Endometrial microvascular endothelial cells (primary cell): ENCODE measurements around the gene PHF20. TPM values are rescaled to one million over a fixed set of nuclear protein-coding genes. Genes with fewer than 3 reads are reported as not detected.
"Not testable (repeated sequence)": the region's sequence is repeated elsewhere in the genome, so short reads cannot be mapped to it uniquely, and the experiment has no call there.

Experiments used
- in situ Hi-C: cut with HindIII; loops from 2 replicates; pipeline ENCODE4 v1.10.0; 2017; ENCODE audit warnings: low sequenced_read_pairs, low pct_unique_long_range_greater_than_20kb; ENCODE audit errors: inconsistent ontology term
- total RNA-seq: library from RNA; depleted of rRNA; stranded (reverse); fragments of >200 nt; gene quantifications from one replicate; pipeline ENCODE4 v1.2.3, GENCODE V29; 2015; ENCODE audit errors: inconsistent ontology term

PHF20 gene
- total RNA-seq, result 29.5 TPM

DNA sequence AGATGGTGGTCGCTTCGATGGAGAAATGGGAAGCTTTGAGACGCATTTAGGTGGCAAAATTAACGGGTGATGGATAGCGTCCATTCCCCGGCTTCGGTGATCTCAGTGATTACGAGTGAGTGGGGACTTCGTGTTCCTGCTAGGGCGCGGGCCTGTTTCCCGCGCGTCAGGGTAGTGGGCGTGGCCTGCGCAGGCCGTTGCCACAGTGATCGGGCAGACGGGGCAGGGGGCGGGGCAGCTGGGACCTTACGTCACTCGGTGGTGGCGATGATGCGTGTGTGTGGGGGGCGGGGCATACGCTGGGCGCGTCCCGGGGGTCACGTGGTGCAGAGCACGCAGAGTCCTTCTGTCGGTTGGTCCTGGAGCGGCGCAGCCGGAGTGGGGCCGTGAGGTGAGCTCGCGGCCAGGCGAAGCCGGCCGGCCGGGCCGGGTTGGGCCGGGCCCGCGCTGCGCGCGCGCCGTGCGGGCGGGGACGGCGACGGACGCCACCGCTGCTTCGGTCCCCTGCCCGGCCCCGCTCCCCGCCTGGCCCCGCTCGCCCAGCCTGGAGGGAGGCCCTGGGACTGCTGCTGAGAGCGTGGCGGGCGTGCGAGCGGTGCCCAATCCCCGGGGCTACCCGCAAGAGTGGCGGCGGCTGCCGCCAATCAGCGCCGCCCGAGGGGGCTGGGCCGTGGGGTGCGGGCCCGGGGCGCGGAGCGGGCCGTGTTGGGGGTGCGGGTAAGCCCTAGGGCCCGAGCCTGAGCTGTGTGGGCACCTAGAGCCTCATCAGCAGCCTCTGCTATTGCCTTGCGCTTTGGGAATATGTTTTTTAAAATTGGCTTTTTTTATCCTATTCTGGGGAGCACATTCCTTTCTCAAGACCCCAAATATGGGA, at the start of gene PHF20:
Gene PHF20, plus strand, starts transcription at position 327 of the 874 bp plus-strand sequence. CDS start 29,508 bp downstream, outside the sequence.
- in situ Hi-C loops, result no loop called here

DNA sequence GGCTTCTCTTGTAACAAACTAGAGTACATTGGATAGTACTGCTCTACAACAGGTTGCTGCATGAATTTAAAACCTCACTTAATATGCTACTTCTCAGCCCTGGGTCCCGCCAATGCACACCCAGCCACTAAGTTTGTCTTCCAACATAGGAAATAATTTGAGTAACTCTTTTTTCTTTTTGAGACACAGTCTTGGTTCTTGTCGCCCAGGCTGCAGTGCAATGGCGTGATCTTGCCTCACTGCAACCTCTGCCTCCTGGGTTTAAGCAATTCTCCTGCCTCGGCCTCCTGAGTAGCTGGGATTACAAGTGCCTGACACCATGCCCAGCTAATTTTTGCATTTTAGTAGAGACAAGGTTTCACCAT, 48.6 kb upstream of the PHF20 start:
- in situ Hi-C loops, result not testable (repeated sequence)

DNA sequence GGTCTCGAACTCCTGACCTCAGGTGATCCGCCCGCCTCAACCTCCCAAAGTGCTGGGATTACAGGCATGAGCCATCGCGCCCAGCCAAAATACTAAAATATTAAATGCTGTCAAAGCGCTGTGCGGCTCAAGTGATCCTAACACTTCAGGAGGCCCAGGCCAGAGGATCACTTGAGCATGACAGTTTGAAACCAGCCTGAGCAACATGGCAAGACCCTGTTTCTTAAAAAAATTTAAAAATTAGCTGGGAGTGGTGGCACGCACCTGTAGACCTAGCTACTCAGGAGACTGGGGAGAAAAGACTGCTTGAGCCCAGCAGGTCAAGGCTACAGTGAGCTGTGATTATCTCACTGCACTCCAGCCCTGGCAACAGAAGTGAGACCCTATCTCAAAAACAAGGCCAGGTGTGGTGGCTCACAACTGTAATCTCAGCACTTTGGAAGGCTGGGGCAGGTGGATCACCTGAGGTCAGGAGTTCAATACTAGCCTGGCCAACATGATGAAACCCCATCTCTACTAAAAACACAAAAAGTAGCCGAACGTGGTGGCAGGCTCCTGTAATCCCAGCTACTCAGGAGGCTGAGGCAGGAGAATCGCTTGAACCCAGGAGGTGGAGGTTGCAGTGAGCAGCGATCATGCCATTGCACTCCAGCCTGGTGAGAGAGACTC, 48.0 kb upstream of the PHF20 start:
- in situ Hi-C loops, result not testable (repeated sequence)

DNA sequence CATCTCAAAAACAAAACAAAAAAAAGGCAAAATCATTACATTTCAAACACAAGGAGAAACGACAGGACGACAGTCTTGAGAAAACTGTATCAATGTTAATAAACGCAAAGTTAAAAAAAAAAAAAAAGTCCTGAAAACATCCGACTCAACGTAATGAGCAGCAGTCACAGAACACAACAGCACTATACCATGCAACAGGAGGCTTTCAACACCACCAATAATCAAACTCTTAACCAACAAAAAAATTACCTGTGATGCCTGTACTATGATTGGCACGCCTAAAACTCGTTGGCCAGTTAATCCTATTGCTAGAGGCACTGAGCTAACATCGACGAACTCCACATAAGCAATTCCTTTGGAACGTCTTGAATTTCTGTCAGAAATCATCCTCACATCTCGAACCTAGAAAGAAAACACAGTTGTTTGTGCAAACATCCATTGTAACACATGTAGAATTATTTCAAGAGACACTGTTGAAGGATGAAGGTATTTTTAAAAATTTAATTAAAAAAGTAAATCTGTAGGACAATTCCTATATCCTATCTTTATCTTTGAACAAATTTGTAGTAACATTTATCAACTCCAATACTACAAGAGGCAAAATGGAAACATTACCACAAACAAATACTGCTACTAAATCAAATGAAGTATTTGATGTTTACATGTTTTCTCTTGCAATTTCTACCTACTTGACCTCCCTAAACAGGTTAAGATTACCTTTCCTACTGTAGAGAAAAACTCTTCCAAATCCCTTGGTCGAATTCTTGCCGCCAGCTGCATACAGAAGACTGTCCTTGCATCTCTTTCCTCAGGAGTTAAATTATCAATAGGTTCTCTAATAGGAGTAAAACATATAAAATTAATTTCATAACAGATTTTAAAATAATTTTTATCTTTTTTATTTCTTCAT, 47.2 kb upstream of the PHF20 start:
- in situ Hi-C loops, result no loop called here

DNA sequence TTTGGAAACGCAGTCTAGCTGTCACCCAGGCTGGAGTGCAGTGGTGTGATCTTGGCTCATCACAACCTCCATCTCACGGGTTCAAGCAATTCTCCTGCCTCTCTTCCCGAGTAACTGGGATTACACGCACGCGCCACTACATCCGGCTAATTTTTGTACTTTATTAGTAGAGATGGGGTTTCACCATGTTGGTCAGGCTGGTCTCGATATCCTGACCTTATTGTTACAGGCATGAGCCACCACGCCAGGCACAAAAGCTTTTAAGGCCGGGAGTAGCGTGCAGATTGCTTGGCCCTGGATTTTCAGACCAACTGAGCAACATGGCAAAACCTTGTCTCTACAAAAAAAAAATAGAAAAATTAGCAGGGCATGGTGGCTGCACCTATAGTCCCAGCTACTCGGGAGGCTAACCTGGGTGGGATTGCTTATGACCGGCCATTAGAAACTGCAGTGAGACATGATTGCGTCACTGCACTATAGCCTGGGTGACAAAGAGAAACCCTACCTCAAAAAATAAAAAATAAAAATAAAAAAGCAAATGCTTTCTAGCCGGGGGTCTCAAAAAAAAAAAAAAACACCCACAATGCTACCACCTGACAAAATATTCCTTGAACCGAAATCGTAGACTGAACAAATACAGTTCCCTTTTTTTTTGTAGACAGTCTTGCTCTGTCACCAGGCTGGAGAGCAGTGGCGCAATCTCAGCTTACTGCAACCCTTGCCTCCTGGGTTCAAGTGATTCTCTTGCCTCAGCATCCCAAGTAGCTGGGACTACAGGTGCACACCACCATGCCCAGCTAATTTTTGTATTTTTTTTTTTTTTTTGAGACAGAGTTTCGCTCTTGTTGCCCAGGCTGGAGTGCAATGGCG, 44.7 kb upstream of the PHF20 start:
- in situ Hi-C loops, result no loop called here

DNA sequence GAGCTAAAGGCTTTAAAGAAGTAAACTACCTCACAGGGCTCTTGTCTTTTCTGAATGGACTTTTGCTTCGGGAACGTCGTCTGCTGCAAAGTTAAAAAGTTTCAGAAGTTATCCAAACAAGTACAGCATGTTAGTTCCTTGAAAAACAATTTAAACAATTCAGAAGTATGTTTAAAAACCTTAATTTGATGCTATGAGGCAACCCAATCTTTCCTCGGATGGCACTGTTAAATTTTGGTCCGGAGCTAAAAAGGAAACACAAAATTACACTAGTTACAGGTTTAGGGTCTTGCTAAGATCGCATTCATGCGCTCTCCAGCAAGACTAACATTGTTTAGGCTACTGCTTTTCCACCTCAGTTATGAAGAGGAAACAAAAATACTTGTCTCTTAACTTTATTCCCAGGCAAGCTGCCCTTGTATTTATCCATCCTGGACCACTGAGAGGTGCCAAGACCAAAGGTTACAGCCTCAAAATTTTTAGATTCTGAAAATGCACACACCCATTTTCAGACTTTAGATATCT, 42.5 kb upstream of the PHF20 start:
- in situ Hi-C loops, result no loop called here

DNA sequence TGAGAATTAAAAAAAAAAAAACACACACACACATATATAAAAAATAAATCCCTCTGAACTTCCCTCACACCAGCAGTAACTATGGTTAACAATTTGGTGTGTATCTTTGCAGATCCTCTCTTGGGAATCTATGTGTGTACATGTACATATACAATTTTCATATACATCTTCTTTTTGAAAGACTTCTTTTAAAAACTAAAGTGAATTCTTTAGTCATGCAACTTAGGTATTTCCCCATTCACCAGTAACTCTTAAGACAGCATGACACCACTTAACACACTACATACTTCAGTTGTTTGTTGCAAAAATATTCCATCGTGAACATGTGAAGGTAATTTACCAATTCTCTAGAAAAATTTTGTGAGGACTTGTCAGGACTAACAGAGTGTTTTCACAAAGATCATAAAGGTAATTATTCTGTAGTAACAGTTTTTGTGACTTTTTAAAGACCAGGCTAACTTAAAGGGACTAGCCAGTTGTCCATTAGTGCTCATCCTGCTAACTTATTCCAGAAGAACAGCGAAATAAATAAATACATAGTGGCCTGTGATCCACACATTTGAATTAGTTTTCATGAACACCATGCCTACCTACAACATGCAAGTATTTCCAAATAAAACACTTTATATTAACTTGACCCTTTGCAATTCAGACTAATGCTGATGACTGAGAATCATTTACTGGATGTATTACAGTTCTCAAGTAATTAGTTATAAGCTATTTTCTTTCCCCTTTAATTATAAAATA, 41.8 kb upstream of the PHF20 start:
- in situ Hi-C loops, result loop anchor here (10.0 kb wide), 1 partner anchor 155 kb away; no protein-coding TSS in a partner anchor

DNA sequence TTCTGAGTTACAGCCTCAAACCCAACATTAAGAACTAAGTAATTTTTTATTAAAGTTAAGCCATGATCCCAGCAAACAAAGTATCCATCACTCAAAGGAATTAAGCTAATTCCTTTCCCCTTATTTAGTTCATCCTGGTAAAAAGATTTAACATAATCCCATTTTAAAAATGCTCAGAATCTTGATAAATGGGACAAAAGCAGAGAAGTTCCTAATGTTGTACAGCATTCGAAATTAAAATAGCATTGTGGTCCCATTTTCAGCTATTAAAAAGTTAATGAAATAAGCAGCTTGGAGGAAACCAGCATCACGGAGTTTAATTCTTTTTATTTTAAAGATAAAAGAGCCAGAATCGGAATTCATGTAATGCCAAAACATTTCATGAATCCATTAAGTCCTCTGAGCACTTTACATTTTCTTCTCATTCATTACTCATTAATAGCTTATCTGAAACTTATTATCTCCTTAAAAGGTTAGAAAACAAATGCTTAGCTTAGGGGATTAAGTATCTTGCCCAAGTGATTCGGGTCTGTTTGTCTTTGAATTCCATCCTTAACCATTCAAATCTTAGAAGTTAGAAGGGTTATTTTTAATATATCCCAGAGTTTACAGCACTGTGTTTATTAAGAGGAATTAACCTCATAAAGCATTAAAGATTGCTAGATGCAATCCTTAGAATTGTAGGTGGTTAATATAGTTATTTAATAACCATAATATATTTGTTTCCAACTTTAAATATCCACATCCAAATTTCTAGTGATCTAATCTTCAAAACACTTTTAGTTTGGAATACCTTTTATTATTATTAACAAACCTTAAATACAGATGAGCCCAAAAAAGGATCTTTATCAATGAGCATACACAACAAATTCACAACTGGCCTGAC, 41.0 kb upstream of the PHF20 start:
- in situ Hi-C loops, result loop anchor here (10.0 kb wide), 1 partner anchor 154 kb away; no protein-coding TSS in a partner anchor

DNA sequence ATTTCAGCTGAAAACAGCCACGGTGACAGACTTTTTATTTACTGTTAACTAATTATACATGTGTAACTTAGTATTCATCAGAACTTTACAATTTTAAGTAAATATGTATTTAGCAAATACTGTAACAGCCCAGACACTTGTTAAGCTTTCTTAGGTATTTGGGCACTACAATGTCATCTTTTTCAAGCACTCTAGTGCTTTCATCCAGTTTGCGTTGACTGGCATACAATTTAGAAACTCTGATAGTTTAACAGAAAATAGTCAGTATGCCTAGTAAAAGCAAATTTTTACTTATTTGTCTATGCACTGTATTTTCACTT, 40.4 kb upstream of the PHF20 start:
- in situ Hi-C loops, result loop anchor here (10.0 kb wide), 1 partner anchor 153 kb away; no protein-coding TSS in a partner anchor

DNA sequence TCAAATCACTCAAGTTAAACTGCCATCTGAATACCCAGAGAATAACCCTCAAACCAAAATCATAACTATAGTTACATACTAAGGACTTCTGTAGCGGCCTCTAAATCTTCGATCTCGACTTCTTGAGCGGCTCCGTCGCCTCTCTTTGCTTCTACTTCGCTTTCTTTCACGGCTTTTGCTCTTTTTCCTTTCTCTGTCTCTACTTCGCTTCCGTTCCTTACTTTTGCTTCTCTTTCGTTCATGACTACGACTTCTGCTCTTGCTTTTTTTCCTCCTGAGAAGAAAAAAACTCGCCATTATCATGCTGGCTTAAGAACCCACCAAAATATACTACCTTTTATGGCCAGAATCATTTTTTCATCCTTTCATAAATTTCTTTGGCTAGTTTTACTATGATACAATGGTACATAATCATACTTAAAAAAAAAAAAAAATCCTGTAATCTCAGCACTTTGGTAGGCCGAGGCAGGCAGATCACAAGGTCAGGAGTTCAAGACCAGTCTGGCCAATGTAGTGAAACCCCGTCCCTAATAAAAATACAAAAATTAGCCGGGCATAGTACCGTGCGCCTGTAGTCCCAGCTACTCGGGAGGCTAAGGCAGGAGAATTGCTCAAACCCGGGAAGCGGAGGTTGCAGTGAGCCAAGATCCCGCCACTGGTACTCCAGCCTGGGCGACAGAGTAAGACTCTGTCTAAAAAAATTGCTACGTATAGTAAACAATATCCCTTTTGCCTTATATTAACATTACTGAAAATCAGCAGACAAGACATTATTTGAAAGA, 39.8 kb upstream of the PHF20 start:
- in situ Hi-C loops, result loop anchor here (10.0 kb wide), 1 partner anchor 153 kb away; no protein-coding TSS in a partner anchor

DNA sequence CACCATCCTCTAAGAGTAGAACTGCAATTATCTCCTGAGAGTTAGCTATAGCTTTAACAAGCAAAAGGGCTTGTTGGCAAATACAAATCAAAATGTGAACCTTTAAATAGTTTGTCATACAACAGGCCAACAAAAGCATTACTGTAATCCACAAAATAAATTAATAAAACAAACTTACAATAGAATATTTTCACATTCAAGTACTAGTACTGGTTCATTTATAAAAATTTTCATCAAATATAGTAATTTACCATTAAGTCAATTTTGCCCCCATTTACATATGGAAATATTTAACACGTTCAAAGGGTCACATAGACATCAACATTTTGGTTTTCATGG, 39.2 kb upstream of the PHF20 start:
- in situ Hi-C loops, result loop anchor here (10.0 kb wide), 1 partner anchor 152 kb away; no protein-coding TSS in a partner anchor

DNA sequence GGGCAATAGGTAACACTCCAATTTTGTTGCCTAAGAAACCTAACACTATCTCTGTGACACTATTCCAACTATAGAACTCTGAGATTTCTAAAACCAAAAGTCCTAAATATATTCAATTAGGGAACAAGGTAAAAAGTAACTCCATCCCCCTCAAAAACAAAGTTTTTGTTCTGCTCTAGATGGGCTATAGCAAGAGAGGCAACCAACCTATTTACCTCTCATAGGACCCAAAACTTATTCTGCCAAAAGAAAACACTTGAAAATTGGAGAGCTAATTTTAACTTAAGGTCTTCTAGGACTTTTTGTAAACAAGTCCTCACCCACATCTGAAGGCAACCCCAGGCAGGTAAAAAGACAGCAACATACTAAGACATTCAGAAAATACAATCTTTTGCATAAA, 37.4 kb upstream of the PHF20 start:
- in situ Hi-C loops, result loop anchor here (10.0 kb wide), 1 partner anchor 150 kb away; no protein-coding TSS in a partner anchor

DNA sequence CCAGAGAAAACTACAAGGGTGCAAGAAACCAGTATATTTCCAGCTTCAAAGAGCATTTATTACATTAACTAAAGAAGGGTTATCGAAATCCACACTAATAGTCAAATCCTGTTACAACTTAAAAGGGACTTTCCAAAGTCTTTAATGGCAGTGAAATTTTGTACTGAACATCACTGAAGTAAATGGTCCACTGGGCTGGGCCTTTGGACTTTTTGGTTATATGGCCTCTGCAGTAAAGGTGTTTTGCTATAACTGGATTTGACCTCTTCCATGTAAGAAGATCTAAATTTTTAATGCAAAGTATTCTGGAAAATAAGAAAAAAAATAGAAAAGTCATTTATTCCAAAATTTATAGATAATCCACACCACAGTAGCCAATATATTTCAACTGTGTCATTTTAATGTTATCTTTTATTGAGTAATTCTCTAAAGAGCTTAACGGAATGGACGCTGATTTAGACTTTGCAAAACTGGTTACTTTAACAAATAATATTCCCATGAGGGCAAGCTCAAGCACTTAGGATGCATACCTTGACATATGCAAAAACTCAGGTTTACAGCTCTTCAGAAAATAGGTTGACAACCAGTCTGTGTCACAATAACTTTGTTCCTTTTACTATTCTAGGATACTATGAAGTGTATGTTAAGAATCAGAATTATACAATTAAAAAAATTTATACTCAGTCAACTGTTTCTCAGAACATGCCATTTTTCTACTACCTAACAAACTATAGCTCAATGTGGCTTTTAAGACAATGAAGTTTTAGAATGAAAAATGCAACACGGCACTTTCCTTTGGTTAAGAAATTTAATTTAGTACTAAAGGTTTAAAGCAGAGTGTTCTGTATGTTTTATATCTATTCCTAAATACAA, 36.8 kb upstream of the PHF20 start:
- in situ Hi-C loops, result loop anchor here (10.0 kb wide), 1 partner anchor 150 kb away; no protein-coding TSS in a partner anchor

DNA sequence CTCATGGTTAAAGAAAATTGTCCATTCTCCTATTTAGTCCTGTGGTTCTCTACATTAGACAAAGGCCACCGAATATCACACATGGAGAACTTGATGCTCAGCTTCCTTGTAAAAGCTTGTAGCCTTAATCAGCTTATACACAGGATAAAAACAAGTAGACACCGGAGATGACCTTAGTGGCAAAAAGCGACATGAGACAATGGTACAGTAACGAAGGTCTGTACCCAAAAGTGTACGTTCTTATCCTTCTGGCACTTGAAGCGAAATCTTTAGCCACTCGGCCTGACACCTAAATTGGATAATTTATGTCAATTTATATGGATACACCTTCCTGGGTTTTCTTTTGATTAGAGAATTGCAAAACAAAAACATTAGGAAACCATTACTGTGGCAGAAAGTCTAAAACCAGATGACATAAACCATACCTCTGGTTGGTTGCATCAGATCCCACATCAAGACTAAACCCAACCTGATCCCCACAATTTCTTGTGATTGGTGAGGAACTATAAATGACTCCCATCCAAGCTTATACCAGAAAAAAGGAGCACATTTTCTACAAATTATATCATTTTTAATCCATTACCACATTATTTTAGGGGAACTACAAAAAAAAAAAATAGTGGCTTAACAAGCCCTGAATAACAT, 35.9 kb upstream of the PHF20 start:
- in situ Hi-C loops, result loop anchor here (10.0 kb wide), 1 partner anchor 149 kb away; no protein-coding TSS in a partner anchor
